Measurements from ENCODE around the gene TCTN3. TPM values are rescaled to one million over a fixed set of nuclear protein-coding genes. Genes with fewer than 3 reads are reported as not detected.

The TCTN3 gene
- total RNA-seq, 4 donors from 2014 or later = 15.4 to 23.5 (median 21.8) TPM

DNA sequence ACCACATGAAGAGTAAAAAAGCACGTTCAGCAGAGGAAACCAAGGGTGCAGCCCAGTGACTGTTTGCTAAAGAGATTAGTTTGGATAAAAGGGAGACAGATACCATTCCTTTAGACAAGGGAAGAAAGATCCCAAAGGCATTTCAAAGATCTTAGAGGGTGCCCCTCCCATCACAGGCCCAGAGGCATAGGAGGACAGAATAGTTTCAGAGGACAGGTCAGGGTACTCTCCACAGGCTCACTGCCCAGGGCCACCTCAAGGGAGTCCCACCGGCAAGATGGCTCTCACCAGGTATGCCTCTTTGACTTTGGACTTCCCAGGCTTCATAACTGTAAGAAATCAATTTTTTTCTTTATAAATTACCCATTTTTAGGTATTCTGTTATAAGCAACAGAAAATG is 4.7 kb upstream of the TCTN3 start:
- Histone ChIP-seq H3K4me3 (no peak overlapping the region), H3K4me1 (peaks cover 0 to 7% (median 5%) of the 10 kb centered on the region in 4 donors), H3K9me3 (no peaks in the 10 kb centered on the region), H3K27me3 (no peaks in the 10 kb centered on the region), H3K27ac (replicated peaks in 1 of 4) (no peak overlapping the region), H3K36me3 (no peaks in the 10 kb centered on the region)
- intact Hi-C loops (cut with DNase I) = no loop called here
- TF ChIP-seq EP300 (IDR thresholded peaks at IDR 0.05) (no peak), POLR2AphosphoS5 (IDR thresholded peaks at IDR 0.05) (no peak), POLR2A (IDR thresholded peaks at IDR 0.05; ENCODE audit: low read depth) (no peak)
- TF ChIP-seq, protein P1, sequence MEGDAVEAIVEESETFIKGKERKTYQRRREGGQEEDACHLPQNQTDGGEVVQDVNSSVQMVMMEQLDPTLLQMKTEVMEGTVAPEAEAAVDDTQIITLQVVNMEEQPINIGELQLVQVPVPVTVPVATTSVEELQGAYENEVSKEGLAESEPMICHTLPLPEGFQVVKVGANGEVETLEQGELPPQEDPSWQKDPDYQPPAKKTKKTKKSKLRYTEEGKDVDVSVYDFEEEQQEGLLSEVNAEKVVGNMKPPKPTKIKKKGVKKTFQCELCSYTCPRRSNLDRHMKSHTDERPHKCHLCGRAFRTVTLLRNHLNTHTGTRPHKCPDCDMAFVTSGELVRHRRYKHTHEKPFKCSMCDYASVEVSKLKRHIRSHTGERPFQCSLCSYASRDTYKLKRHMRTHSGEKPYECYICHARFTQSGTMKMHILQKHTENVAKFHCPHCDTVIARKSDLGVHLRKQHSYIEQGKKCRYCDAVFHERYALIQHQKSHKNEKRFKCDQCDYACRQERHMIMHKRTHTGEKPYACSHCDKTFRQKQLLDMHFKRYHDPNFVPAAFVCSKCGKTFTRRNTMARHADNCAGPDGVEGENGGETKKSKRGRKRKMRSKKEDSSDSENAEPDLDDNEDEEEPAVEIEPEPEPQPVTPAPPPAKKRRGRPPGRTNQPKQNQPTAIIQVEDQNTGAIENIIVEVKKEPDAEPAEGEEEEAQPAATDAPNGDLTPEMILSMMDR (IDR thresholded peaks at IDR 0.05) = no peak
- WGBS = 43% methylated on average over 2 of the region's 2 CpGs
- DNase-seq (ENCODE audit: extremely low spot score) = no peak

DNA sequence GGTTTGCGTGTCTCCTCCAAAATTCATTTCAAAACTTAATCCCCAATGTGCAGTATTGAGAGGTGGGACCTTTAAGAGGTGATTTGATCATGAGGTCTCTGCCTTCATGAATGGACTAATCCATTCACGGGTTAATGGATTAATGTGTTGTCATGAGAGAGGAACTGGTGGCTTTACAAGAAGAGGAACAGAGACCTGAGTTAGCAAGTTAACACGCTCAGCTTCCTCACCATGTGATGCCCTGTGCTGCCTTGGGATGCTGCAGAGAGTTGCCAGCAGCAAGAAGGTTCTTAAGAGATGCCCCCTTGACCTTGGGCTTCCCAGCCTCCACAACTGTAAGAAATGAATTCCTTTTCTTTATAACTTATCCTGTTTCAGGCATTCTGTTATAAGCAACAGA is 3.7 kb upstream of the TCTN3 start:
- WGBS = 90% methylated on average over 3 of the region's 3 CpGs
- TF ChIP-seq EP300 (IDR thresholded peaks at IDR 0.05) = no peak
- no peak for TF ChIP-seq POLR2AphosphoS5 (IDR thresholded peaks at IDR 0.05)
- no peak for TF ChIP-seq POLR2A (IDR thresholded peaks at IDR 0.05; ENCODE audit: low read depth)
- TF ChIP-seq, protein P1 (IDR thresholded peaks at IDR 0.05) = no peak
- H3K27ac ChIP-seq (replicated peaks in 1 of 4) = no peak overlapping the region

DNA sequence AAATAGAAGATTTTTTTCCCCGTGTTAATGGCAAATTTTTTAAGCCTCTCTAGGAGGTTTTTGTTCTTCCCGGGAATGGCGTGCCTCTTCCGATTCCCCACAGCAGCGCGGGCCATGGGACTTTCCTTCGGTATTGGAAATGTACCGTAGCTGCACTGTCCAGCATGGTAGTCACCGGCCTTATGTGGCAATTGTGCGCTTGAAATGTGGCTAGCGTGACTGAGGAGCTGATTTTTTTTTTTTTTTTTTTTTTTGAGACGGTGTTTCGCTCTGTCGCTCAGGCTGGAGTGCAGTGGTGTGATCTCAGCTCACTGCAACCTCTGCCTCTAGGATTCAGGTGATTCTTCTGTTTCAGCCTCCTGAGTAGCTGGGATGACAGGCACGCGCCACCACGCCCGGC is 938 bp upstream of the TCTN3 start:
- no peaks in the 10 kb centered on the region for H3K9me3 ChIP-seq
- DNase-seq (ENCODE audit: extremely low spot score) = no peak
- peak overlapping the region in 1 of 4 donors; percentile 41 for H3K27ac ChIP-seq (replicated peaks in 1 of 4)
- H3K4me1 ChIP-seq = peaks cover 16 to 37% (median 24%) of the 10 kb centered on the region in 4 donors
- no peak for TF ChIP-seq EP300 (IDR thresholded peaks at IDR 0.05)
- no peak for TF ChIP-seq POLR2A (IDR thresholded peaks at IDR 0.05; ENCODE audit: low read depth)
- H3K27me3 ChIP-seq = no peaks in the 10 kb centered on the region
- H3K4me3 ChIP-seq = no peak overlapping the region
- WGBS = 93% methylated on average over 18 of the region's 18 CpGs
- H3K36me3 ChIP-seq = peaks cover 0 to 24% (median 19%) of the 10 kb centered on the region in 4 donors
- intact Hi-C loops (cut with DNase I) = loop anchor here (1.0 to 5.0 kb wide), 2 partner anchors 148 to 171 kb away; no protein-coding TSS in a partner anchor

More for the DNA sequence above, 3.7 kb upstream of the TCTN3 start:
- intact Hi-C loops (cut with DNase I) = no loop called here
- DNase-seq (ENCODE audit: extremely low spot score) = no peak
- Histone ChIP-seq H3K36me3 (no peaks in the 10 kb centered on the region), H3K4me3 (no peak overlapping the region), H3K9me3 (no peaks in the 10 kb centered on the region), H3K4me1 (peaks cover 8 to 17% (median 13%) of the 10 kb centered on the region in 4 donors), H3K27me3 (no peaks in the 10 kb centered on the region)

DNA sequence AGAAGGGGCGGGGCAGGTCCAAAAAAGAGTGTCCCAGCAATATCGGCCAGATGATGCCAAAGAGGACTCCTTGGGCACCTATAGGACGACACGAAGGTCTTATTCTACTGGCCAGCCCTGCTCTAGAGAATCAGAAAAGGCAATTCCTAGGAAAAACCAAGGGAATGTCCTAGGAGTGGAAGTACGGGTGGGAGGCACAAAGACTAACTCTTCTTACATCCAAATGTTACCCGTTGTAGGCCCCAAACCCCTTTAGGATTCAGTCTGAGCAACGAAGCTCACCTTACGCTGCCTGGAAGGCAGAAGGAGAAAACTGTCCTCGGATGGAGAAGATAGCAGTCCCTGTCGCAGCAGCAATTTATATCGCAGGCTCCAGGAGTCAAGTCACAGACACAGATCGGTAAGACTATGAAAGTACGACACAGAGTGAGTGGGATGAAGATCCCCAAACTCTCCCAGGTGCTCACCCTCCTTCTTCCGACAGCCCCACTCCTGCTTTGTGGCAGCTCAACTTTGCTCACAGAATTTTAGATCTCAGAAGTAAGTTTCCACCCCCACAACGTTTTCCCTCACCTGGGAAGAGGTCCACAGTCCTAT is 558 bp downstream of the TCTN3 start:
- peaks cover 0 to 38% (median 32%) of the 10 kb centered on the region in 4 donors for H3K36me3 ChIP-seq
- H3K27ac ChIP-seq (replicated peaks in 1 of 4) = peak overlapping the region; percentile 79 to 92 (median 88)
- no peaks in the 10 kb centered on the region for H3K9me3 ChIP-seq
- peaks cover 16 to 37% (median 24%) of the 10 kb centered on the region in 4 donors for H3K4me1 ChIP-seq
- peak overlapping the region; percentile 75 to 86 (median 76) for H3K4me3 ChIP-seq
- no peaks in the 10 kb centered on the region for H3K27me3 ChIP-seq
- WGBS = 9% methylated on average over 14 of the region's 15 CpGs
- TF ChIP-seq, protein P1 (IDR thresholded peaks at IDR 0.05) = no peak
- TF ChIP-seq EP300 (IDR thresholded peaks at IDR 0.05) (no peak), POLR2AphosphoS5 (IDR thresholded peaks at IDR 0.05) (no peak), POLR2A (IDR thresholded peaks at IDR 0.05; ENCODE audit: low read depth) (no peak)
- DNase-seq (ENCODE audit: extremely low spot score) = no peak
- intact Hi-C loops (cut with DNase I) = loop anchor here (5.0 kb wide), 1 partner anchor 149 kb away; no protein-coding TSS in a partner anchor

DNA sequence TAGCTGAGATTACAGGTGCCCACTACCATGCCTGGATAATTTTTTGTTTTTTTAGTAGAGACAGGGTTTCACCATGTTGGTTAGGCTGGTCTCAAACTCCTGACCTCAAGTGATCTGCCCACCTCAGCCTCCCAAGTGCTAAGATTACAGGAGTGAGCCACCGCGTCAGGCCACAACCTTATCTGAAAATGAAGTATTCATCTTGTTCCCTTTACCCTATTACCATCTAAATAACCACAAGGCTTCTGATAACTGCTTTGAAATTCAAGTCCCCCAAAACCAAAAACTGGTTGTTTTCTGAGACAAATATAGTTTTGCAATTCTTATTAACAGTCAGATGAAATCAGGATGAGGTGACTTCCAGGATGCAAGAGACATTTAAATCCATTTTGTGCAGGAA is 2.4 kb downstream of the TCTN3 start:
- no peak for TF ChIP-seq POLR2AphosphoS5 (IDR thresholded peaks at IDR 0.05)
- no peak for TF ChIP-seq POLR2A (IDR thresholded peaks at IDR 0.05; ENCODE audit: low read depth)
- TF ChIP-seq, protein P1 (IDR thresholded peaks at IDR 0.05) = no peak
- no peak for TF ChIP-seq EP300 (IDR thresholded peaks at IDR 0.05)
- peaks cover 7 to 57% (median 44%) of the 10 kb centered on the region in 4 donors for H3K36me3 ChIP-seq
- 80% methylated on average over 2 of the region's 2 CpGs for WGBS

More for the DNA sequence above, 2.4 kb downstream of the TCTN3 start:
- H3K27me3 ChIP-seq = no peaks in the 10 kb centered on the region
- no peaks in the 10 kb centered on the region for H3K9me3 ChIP-seq
- no peak overlapping the region for H3K27ac ChIP-seq (replicated peaks in 1 of 4)
- H3K4me1 ChIP-seq = peaks cover 16 to 37% (median 24%) of the 10 kb centered on the region in 4 donors
- DNase-seq (ENCODE audit: extremely low spot score) = no peak
- no peak overlapping the region for H3K4me3 ChIP-seq
- intact Hi-C loops (cut with DNase I) = loop anchor here (5.0 kb wide), 1 partner anchor 151 kb away; no protein-coding TSS in a partner anchor
